Measurements from ENCODE around the gene ATAT1.
A peak's percentile ranks its signal among the peaks of the same experiment; 100 is the strongest.

Gene ATAT1

GRCh38 chr6:30626484-30627366 is at the start of gene ATAT1:
Gene ATAT1 (plus strand): TSS chr6:30626874.
- DNase-seq: peak; percentile 96

GRCh38 chr6:30578051-30578450 is 48.6 kb upstream of the ATAT1 start:
- DNase-seq: no peak

- DNase-seq: no peak
These were observed 42.8 kb upstream of the ATAT1 start for GRCh38 chr6:30583921-30584320.

- DNase-seq: no peak
These were observed 36.8 kb upstream of the ATAT1 start for GRCh38 chr6:30589754-30590358.

- DNase-seq: no peak
These were observed 36.2 kb upstream of the ATAT1 start for GRCh38 chr6:30590509-30590908.

GRCh38 chr6:30591008-30591407 is 35.7 kb upstream of the ATAT1 start:
- no peak for DNase-seq

- DNase-seq: no peak
These were observed 34.4 kb upstream of the ATAT1 start for GRCh38 chr6:30592287-30592686.

GRCh38 chr6:30597315-30598144 is 29.1 kb upstream of the ATAT1 start:
- DNase-seq: peak; percentile 91

- DNase-seq: no peak
These were observed 27.6 kb upstream of the ATAT1 start for GRCh38 chr6:30598912-30599624.

GRCh38 chr6:30599625-30600324 is 26.9 kb upstream of the ATAT1 start:
- DNase-seq: no peak

- no peak for DNase-seq
These were observed 26.2 kb upstream of the ATAT1 start for GRCh38 chr6:30600451-30600961.

- no peak for DNase-seq
These were observed 25.2 kb upstream of the ATAT1 start for GRCh38 chr6:30601436-30601814.

- no peak for DNase-seq
These were observed 24.6 kb upstream of the ATAT1 start for GRCh38 chr6:30601815-30602641.

- DNase-seq: peak; percentile 48
These were observed 22.7 kb upstream of the ATAT1 start for GRCh38 chr6:30603961-30604360.

GRCh38 chr6:30610065-30610464 is 16.6 kb upstream of the ATAT1 start:
- DNase-seq: peak; percentile 12

- peak; percentile 38 for DNase-seq
These were observed 15.4 kb upstream of the ATAT1 start for GRCh38 chr6:30611150-30611855.

GRCh38 chr6:30611856-30612194 is 14.8 kb upstream of the ATAT1 start:
- DNase-seq: no peak

GRCh38 chr6:30612213-30612612 is 14.5 kb upstream of the ATAT1 start:
- no peak for DNase-seq

- peak; percentile 53 for DNase-seq
These were observed 13.9 kb upstream of the ATAT1 start for GRCh38 chr6:30612687-30613248.
